Right lobe of liver (tissue), 6 donors: ENCODE data around the gene PRM3. TPM values are rescaled to one million over a fixed set of nuclear protein-coding genes. Genes with fewer than 3 reads are reported as not detected.

Source experiments
- ATAC-seq, 4 donors: fragments of 200-7000 bp; cut with Tn5 transposase; one replicate each; pipeline ENCODE4 v1.9.1; 2020; ENCODE audit warnings: mild to moderate bottlenecking in 4 of 4, moderate library complexity in 4 of 4
- DNase-seq, 3 donors: peaks; one replicate each; pipeline ENCODE4 v3.0.0-alpha.2; 2020
- H3K27ac ChIP-seq, 3 donors: fragments of 200-600 bp; one replicate each; pipeline ENCODE4 v1.8.0; 2022
- H3K27me3 ChIP-seq, 2 donors: fragments of 200-600 bp; one replicate each; pipeline ENCODE4 v1.8.0; 2022
- H3K36me3 ChIP-seq, 4 donors: fragments of 200-600 bp; sonication (generic) in 1 of 4; one replicate each; pipeline versions ENCODE4 v1.5.1 to v1.8.0; 2017 to 2022; ENCODE audit warnings: control low read depth in 1 of 4
- H3K4me1 ChIP-seq, 4 donors: fragments of 200-600 bp; sonication (generic) in 1 of 4; one replicate each; pipeline versions ENCODE4 v1.5.1 to v1.8.0; 2017 to 2022; ENCODE audit warnings: control low read depth in 1 of 4
- H3K4me3 ChIP-seq, 3 donors: fragments of 200-600 bp; one replicate each; pipeline ENCODE4 v1.8.0; 2022
- H3K9me3 ChIP-seq, 4 donors: fragments of 200-600 bp; sonication (generic) in 1 of 4; one replicate each; pipeline versions ENCODE4 v1.5.1 to v1.8.0; 2017 to 2022; ENCODE audit warnings: control low read depth in 1 of 4
- CTCF ChIP-seq, 4 donors: fragments of 200-600 bp in 3 of 4; fragments of 450-650 bp in 1 of 4; IDR thresholded peaks; one replicate each; pipeline versions ENCODE4 v1.5.1 to v1.8.0; 2016 to 2022; ENCODE audit warnings: antibody characterized with exemption in 4 of 4, mild to moderate bottlenecking in 2 of 4
- POLR2A ChIP-seq: fragments of 450-650 bp; IDR thresholded peaks from one replicate; pipeline ENCODE4 v1.6.1; 2017; ENCODE audit warnings: antibody characterized with exemption, mild to moderate bottlenecking
- WGBS: methylation state at CpG from one replicate; pipeline ENCODE4 v1.1.6; 2018; ENCODE audit warnings: low coverage, low lambda C conversion rate; ENCODE audit not compliant: insufficient coverage; ENCODE audit errors: missing lambda C conversion rate; 5-methylcytosine and 5-hydroxymethylcytosine counted together
- intact Hi-C, 2 donors: fragments of 100-400 bp; cut with DNase I; formaldehyde crosslinking; loops; one replicate each; pipeline versions ENCODE4 v1.11.2 to v1.14.1; 2022
- total RNA-seq, 6 experiments: library from RNA; depleted of rRNA in 2 of 6; stranded (reverse); fragments of >200 nt in 2 of 6; fragmentation: NEBNext Ultra II Directional in 3 of 6; extraction: Animal tissue kit (Norgen Biotek cat#: 25700) in 3 of 6; gene quantifications; one replicate each; pipeline versions ENCODE4 v1.1.0 to v1.2.4, GENCODE V29; 2016 to 2023
- donor health status: DM: no; HTN: yes; CAD: no.
- donor health status: DM: no; HTN: no; CAD: no.
- donor health status: DM: no; HTN: no; CAD: no.
- donor health status: DM: no; HTN: yes; CAD: no.
- donor health status: DM: no; HTN: yes; CAD: no.

PRM3 gene
- total RNA-seq, 6 experiments from 2014 or later: not detected

- 38% methylated on average over 6 of the region's 7 CpGs for WGBS
Measured at GRCh38 chr16:11306997-11307638, 33.7 kb upstream of the PRM3 start.

GRCh38 chr16:11306381-11306780 lies 33.0 kb upstream of the PRM3 start:
- DNase-seq (no peak), ATAC-seq (no peak)
- H3K27ac ChIP-seq: no peak overlapping the region
- no peaks in the 10 kb centered on the region for H3K27me3 ChIP-seq
- 89% methylated on average over 3 of the region's 8 CpGs for WGBS
- peaks cover 0 to 15% (median 0%) of the 10 kb centered on the region in 4 donors for H3K4me1 ChIP-seq
- intact Hi-C loops: no loop called here
- TF ChIP-seq CTCF (IDR thresholded peaks at IDR 0.05) (no peak), POLR2A (no peak)
- H3K9me3 ChIP-seq: no peaks in the 10 kb centered on the region
- no peaks in the 10 kb centered on the region for H3K36me3 ChIP-seq
- H3K4me3 ChIP-seq: no peak overlapping the region

More at GRCh38 chr16:11306997-11307638, 33.7 kb upstream of the PRM3 start:
- H3K4me1 ChIP-seq: peaks cover 0 to 15% (median 0%) of the 10 kb centered on the region in 4 donors
- no peak overlapping the region for H3K4me3 ChIP-seq
- no peaks in the 10 kb centered on the region for H3K36me3 ChIP-seq
- DNase-seq (peak in 1 of 3 donors; percentile 65), ATAC-seq (peak; percentile 75 to 92 (median 85))
- TF ChIP-seq CTCF (IDR thresholded peaks at IDR 0.05) (no peak), POLR2A (no peak)
- peak overlapping the region in 2 of 3 donors; percentile 6 to 57 for H3K27ac ChIP-seq
- H3K27me3 ChIP-seq: no peaks in the 10 kb centered on the region
- intact Hi-C loops: no loop called here
- no peaks in the 10 kb centered on the region for H3K9me3 ChIP-seq

- Histone ChIP-seq H3K36me3 (no peaks in the 10 kb centered on the region), H3K4me1 (peaks cover 0 to 10% (median 0%) of the 10 kb centered on the region in 4 donors), H3K9me3 (no peaks in the 10 kb centered on the region), H3K27ac (no peak overlapping the region), H3K27me3 (no peaks in the 10 kb centered on the region), H3K4me3 (no peak overlapping the region)
- 64% methylated on average over 16 of the region's 18 CpGs for WGBS
- ATAC-seq: no peak
- TF ChIP-seq CTCF (IDR thresholded peaks at IDR 0.05) (no peak), POLR2A (no peak)
- intact Hi-C loops: no loop called here
- DNase-seq: no peak
Measured at GRCh38 chr16:11303405-11304138, 30.1 kb upstream of the PRM3 start.

GRCh38 chr16:11302977-11303376 lies 29.5 kb upstream of the PRM3 start:
- ATAC-seq: no peak
- intact Hi-C loops: no loop called here
- Histone ChIP-seq H3K4me1 (peaks cover 0 to 14% (median 0%) of the 10 kb centered on the region in 4 donors), H3K9me3 (no peaks in the 10 kb centered on the region), H3K4me3 (no peak overlapping the region), H3K27ac (no peak overlapping the region), H3K27me3 (no peaks in the 10 kb centered on the region), H3K36me3 (no peaks in the 10 kb centered on the region)
- DNase-seq: no peak
- TF ChIP-seq CTCF (IDR thresholded peaks at IDR 0.05): no peak
- WGBS: 83% methylated on average over 4 of the region's 4 CpGs
